Retina (tissue), 1 donor: ENCODE results near the gene CD22.
"Not testable (repeated sequence)": the region's sequence is repeated elsewhere in the genome, so short reads cannot be mapped to it uniquely, and the experiment has no call there.

Experiments used
- DNase-seq: peaks from one replicate; pipeline ENCODE4 v3.0.0-alpha.2; 2016

CD22 gene

GRCh38 chr19:35328851-35329285 is at the start of gene CD22:
CD22 (plus strand) TSS chr19:35329187; CDS start chr19:35332041, 2,854 bp downstream.
- no peak for DNase-seq

- no peak for DNase-seq
These were observed 49.6 kb upstream of the CD22 start for GRCh38 chr19:35279374-35279773.

- DNase-seq = no peak
These were observed 48.8 kb upstream of the CD22 start for GRCh38 chr19:35279985-35280821.

- DNase-seq = no peak
These were observed 47.7 kb upstream of the CD22 start for GRCh38 chr19:35281303-35281702.

DNA sequence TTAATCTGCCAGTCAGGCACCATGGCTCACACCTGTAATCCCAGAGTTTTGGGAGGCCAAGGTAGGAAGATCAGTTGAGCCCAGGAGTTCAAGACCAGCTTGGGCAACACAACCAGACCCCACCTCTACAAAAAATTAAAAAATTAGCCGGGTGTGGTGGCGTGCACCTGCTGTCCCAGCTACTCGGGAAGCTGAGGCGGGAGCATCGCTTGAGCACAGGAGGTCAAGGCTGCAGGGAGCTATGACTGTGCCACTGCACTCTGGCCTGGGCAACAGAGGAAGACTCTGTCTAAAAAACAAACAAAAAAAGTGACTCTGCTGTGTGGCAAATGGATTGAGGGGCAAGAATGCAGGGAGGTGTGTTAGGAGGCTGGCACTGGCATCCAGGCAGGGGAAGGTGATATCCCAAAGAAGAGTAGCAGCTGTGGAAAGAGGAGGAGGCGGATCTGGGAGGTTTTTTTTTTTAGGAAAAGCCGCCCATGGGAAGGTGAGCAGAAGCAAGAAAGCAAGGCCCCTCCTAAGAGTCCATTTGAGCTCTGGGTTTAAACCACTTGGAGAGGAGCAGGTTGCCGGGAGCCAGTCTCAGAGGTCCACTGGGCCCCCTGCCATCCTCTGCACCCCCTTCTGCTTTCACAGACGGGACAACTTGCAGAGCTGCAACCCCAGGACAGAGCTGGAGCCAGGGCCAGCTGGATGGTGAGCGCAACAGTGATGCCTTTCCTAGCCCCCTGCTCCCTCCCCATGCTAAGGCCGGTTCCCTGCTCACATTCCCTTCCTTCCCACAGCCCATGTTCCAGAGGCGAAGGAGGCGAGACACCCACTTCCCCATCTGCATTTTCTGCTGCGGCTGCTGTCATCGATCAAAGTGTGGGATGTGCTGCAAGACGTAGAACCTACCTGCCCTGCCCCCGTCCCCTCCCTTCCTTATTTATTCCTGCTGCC is 44.6 kb upstream of the CD22 start:
- DNase-seq = no peak

DNA sequence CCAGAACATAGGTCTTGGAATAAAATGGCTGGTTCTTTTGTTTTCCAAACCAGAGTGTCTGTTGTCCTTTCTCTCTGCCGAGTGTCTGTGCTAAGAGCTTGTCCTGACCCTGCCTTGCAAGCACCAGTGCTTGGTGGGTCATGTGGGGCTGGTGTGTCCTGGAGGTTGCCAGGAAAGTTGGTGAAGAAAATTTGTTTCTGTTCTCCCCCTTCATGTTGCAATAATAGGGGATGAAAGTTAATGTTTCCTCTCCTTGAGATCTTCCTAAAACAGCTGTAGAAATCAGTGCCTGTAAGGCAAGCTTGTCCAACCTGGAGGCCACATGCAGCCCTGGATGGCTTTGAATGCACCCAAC is 43.9 kb upstream of the CD22 start:
- no peak for DNase-seq

- not testable (repeated sequence) for DNase-seq
These were observed 43.5 kb upstream of the CD22 start for GRCh38 chr19:35285465-35285864.

DNA sequence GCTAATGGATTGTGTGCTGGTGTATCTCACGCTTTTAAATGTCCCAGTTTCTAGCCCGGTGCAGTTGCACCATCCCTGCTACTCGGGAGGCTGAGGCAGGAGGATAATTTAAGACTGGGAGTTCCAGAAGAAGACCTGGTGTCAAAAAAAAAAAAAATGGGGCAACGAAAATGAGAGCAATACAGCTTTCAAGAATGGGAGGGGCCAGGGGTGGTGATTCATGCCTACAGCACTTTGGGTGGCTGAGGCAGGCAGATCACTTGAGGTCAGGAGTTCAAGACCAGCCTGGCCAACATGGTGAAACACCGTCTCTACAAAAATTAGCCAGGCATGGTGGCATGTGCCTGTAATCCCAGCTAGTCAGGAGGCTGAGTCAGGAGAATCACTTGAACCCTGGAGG is 42.9 kb upstream of the CD22 start:
- not testable (repeated sequence) for DNase-seq

GRCh38 chr19:35287713-35288112 is 41.3 kb upstream of the CD22 start:
- no peak for DNase-seq

DNA sequence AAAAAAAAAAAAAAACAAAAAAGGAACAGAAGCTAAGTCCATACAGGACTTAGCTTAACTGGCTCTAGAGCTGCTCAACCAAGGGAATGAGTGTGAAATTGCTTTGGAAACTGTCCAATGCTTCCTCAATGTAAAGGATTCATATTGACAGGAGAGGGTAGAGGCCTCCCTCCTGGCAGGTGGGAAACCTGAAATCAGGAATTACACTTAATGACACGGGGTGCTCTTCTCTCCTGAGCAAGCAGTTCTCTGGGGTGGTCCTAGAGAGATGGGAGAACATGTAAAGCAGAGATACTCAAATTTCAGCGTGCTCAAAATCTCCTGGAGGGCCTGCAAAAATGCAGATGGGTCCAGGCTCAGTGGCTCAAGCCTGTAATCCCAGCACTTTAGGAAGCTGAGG is 40.7 kb upstream of the CD22 start:
- DNase-seq = no peak

GRCh38 chr19:35288906-35289305 is 40.1 kb upstream of the CD22 start:
- no peak for DNase-seq

DNA sequence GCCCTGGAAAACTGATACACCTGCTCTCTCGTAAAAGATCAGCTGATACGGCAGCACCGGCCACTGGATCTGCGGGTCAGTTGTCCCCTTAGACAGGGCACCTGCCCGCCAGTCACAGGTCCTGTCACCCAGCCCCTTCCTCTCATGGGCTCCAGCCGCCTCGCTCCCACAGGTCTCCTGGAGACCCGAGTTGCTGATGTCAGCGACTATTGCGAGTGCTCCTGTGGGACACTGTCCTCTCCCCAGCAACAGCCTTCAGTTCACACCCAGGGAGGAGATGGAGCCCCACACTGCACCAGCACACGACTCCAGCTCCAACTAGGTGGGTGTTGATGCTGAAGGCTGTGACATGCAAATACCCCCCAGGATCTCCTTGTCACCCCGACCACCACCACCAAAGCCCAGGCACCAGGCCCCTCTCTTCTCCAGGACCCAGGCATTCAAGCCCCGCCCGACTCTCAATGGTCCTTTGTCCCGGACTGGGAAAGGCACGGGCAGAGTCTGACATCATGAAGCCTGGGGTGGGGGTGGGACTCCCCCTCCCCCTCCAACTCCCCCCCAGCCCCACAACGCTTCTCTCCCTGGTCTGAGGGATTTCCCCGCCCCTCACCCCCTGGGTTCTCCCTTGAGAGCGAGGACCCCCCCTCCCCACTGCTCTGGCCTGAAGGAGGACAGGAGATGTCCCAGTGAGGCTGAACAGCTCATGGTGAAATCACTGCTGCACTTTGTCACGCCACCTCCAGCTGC is 38.4 kb upstream of the CD22 start:
- DNase-seq = no peak

DNA sequence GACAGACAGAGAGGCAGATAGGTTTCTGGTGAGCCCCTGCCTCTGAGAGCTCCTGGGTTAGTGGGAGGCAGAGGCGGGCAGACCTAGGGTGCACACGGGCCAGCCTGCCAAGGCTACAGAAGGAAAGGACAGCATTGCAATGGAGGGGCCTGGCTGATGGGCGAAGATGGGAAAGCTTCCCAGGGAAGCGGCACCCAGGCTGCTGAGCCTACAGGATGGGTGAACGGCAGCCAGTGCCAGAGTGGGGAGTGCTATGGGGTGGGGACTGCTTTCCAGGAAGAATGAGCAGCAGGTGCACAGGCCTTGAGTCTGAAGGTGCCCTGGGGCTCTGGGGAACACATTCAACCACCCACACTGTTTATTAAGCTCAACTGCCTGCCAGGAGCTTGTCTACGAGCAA is 37.7 kb upstream of the CD22 start:
- DNase-seq = no peak

- no peak for DNase-seq
These were observed 37.1 kb upstream of the CD22 start, which contains the start of gene MAG for GRCh38 chr19:35291916-35292315. MAG (plus strand) TSS chr19:35292161; CDS start chr19:35295409, 3,248 bp downstream.

DNA sequence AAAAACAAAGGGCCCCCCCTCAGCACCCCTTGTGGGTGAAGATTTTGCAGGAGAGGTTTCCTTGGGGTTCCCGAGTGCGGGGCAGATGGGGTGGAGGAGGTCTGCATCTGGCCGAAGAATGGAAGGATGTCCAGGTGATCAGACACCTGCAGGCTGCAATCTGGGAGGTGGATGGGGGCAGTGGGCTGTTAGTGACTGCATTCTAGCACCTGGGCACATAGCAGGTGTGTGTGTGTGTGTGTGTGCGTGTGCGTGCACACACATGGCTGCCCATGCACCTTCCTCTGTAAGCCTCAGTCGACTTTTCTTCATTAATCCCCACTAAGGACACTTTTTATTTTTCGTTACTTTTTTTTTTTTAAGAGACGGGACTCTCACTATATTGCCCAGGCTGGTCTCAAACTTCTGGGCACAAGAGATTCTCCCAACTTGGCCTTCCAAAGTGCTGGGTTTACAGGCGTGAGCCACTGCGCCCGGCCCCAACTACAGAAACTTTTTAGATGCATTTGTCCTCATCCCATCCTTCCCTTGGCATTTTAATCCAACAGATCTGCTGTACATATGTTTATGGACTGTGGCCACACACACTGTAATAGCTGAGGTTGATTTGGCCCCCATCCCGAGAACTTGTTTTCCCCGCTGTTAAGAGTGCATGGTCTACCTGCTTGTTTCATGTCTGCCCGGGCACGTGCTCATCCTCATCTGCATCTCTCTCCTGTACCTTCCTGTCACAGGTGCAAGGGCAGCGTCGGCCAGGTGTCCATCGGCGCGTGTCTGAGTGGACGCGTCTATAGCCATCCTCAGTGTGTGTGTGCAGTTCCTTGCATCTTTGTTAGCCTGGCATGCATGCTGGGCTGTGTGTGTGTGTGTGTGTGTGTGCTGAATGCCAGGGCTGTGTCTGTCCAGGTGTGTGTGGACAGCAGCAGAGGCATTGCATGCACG is 36.3 kb upstream of the CD22 start:
- no peak for DNase-seq

DNA sequence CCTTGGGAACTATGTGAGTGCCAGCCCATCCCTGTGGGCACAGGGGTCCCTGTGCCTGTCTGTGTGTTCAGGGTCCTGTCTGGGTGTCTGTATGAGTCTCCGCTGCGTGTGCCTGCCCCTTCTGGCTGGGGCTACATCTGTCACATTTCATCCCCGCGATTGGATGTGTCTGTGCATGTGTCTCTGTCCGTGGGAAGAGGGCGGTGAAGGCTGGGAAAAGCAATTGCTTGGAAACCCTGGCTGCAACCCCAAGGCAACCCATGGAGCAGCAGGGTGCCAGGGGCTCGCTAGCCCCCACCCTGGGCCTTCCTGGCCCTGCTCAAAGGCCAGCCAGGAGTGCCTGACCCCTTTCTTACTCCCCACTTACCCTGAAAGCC is 35.6 kb upstream of the CD22 start:
- peak; percentile 44 for DNase-seq

DNA sequence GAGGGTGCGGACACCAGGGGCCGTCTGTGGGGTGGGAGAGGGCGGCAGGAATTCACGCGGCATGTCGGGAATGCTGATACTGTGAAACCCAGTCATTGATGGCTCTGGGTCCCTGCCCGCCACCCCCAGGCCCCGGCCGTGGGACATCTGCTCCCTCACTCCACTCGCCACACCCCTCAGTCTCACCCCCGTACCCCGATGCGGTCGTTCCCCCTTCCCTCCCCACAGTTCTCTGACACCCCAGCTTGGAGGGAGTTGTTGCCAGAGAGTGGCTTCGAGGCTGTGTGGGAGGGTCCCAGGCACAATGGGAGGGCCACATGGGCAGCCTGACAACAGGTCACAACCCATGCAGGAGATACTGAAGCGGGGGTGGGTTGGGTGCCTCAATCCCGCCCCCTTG is 35.2 kb upstream of the CD22 start:
- DNase-seq = no peak

GRCh38 chr19:35294328-35294727 is 34.7 kb upstream of the CD22 start:
- no peak for DNase-seq

- no peak for DNase-seq
These were observed 33.9 kb upstream of the CD22 start for GRCh38 chr19:35294859-35295791.

GRCh38 chr19:35295792-35296462 is 33.1 kb upstream of the CD22 start:
- DNase-seq = no peak
